Vagina (tissue), 2 donors: Measurements from ENCODE around the gene GMCL1.

Source experiments
- POLR2AphosphoS5 ChIP-seq, 2 donors: sonication (generic); formaldehyde crosslinking; IDR thresholded peaks; one replicate each; pipeline ENCODE4 v1.9.0; 2017; ENCODE audit warnings: antibody characterized with exemption in 2 of 2, mild to moderate bottlenecking in 2 of 2, low read depth in 1 of 2; ENCODE audit not compliant: insufficient read depth in 1 of 2
- TF ChIP-seq, protein P1 (sequence below), 3 experiments: fragments of 450-650 bp in 2 of 3; fragments of 200-600 bp in 1 of 3; sonication (generic) in 1 of 3; IDR thresholded peaks; one replicate each; pipeline ENCODE4 v1.5.1; 2017 to 2019; ENCODE audit warnings: antibody characterized with exemption in 3 of 3, mild to moderate bottlenecking in 2 of 3, moderate library complexity in 2 of 3

DNA sequence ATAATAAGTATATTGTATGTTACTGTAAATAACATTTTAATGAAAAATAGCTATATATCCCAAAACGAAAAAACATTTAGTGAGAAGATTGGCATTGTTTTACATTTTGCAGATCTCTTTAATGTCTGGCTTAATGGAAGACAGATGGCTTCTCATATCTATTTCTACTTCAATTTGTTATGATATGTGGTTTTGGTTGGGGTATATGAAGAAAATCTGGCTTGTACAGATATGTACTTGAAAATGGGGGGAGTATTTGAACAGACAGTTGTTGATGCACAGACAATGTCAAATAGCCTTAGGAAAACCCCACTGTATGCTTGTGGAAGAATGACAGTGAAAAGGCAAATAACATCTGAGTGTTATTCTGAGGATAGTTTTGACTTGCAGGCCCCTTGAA, 23.6 kb upstream of the GMCL1 start:
- TF ChIP-seq, protein P1, sequence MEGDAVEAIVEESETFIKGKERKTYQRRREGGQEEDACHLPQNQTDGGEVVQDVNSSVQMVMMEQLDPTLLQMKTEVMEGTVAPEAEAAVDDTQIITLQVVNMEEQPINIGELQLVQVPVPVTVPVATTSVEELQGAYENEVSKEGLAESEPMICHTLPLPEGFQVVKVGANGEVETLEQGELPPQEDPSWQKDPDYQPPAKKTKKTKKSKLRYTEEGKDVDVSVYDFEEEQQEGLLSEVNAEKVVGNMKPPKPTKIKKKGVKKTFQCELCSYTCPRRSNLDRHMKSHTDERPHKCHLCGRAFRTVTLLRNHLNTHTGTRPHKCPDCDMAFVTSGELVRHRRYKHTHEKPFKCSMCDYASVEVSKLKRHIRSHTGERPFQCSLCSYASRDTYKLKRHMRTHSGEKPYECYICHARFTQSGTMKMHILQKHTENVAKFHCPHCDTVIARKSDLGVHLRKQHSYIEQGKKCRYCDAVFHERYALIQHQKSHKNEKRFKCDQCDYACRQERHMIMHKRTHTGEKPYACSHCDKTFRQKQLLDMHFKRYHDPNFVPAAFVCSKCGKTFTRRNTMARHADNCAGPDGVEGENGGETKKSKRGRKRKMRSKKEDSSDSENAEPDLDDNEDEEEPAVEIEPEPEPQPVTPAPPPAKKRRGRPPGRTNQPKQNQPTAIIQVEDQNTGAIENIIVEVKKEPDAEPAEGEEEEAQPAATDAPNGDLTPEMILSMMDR (IDR thresholded peaks at IDR 0.05): no peak
- TF ChIP-seq POLR2AphosphoS5 (IDR thresholded peaks at IDR 0.05; ENCODE audit: insufficient read depth in 1 of 2, low read depth in 1 of 2): no peak
